Thymus (tissue), 11 donors: ENCODE measurements around the gene NHERF1. TPM values are rescaled to one million over a fixed set of nuclear protein-coding genes. Genes with fewer than 3 reads are reported as not detected.
A peak's percentile ranks its signal among the peaks of the same experiment; 100 is the strongest.

ENCODE experiments used
- DNase-seq, 9 donors: peaks; one replicate each; pipeline ENCODE4 v3.0.0-alpha.2; 2013; ENCODE audit warnings: low spot score in 9 of 9, low read depth in 6 of 9, missing footprints in 1 of 9
- H3K27ac ChIP-seq, 2 donors: one replicate each; pipeline ENCODE4 v1.5.1; 2013; ENCODE audit warnings: control low read depth in 1 of 2, low read depth in 1 of 2, low read length in 1 of 2, mild to moderate bottlenecking in 1 of 2, moderate library complexity in 1 of 2
- H3K27me3 ChIP-seq, 2 donors: one replicate each; pipeline ENCODE4 v1.5.1; 2013; ENCODE audit warnings: low read length in 1 of 2; ENCODE audit not compliant: control insufficient read depth in 2 of 2, insufficient read depth in 1 of 2
- H3K36me3 ChIP-seq, 2 donors: one replicate each; pipeline ENCODE4 v1.5.1; 2013; ENCODE audit warnings: low read length in 1 of 2, mild to moderate bottlenecking in 1 of 2, moderate library complexity in 1 of 2; ENCODE audit not compliant: control insufficient read depth in 2 of 2, insufficient read depth in 2 of 2
- H3K4me1 ChIP-seq, 2 donors: one replicate each; pipeline ENCODE4 v1.5.1; 2013; ENCODE audit warnings: low read length in 2 of 2; ENCODE audit not compliant: control insufficient read depth in 2 of 2, insufficient read depth in 2 of 2
- H3K4me3 ChIP-seq, 2 donors: one replicate each; pipeline ENCODE4 v1.5.1; 2013; ENCODE audit warnings: low read length in 2 of 2, control low read depth in 1 of 2, mild to moderate bottlenecking in 1 of 2
- H3K9me3 ChIP-seq, 2 donors: one replicate each; pipeline ENCODE4 v1.5.1; 2013; ENCODE audit warnings: low read length in 1 of 2, mild to moderate bottlenecking in 1 of 2; ENCODE audit not compliant: control insufficient read depth in 2 of 2, insufficient read depth in 1 of 2
- WGBS: extraction: QIAGEN DNeasy Blood & Tissue Kit; methylation state at CpG from one replicate; pipeline ENCODE4 v1.1.7; 2013; 5-methylcytosine and 5-hydroxymethylcytosine counted together
- polyA plus RNA-seq: library from polyadenylated mRNA; stranded (reverse); fragments of 200-250 nt; gene quantifications from one replicate; pipeline ENCODE4 v1.2.3, GENCODE V29; 2013
- total RNA-seq: library from RNA; stranded (reverse); fragments of 120-200 nt; gene quantifications from one replicate; pipeline ENCODE4 v1.2.4, GENCODE V29; 2013
- donor health status: healthy.

Gene NHERF1
- total and polyA plus RNA-seq, 2 donors = 49.5 to 56.6 TPM

DNA sequence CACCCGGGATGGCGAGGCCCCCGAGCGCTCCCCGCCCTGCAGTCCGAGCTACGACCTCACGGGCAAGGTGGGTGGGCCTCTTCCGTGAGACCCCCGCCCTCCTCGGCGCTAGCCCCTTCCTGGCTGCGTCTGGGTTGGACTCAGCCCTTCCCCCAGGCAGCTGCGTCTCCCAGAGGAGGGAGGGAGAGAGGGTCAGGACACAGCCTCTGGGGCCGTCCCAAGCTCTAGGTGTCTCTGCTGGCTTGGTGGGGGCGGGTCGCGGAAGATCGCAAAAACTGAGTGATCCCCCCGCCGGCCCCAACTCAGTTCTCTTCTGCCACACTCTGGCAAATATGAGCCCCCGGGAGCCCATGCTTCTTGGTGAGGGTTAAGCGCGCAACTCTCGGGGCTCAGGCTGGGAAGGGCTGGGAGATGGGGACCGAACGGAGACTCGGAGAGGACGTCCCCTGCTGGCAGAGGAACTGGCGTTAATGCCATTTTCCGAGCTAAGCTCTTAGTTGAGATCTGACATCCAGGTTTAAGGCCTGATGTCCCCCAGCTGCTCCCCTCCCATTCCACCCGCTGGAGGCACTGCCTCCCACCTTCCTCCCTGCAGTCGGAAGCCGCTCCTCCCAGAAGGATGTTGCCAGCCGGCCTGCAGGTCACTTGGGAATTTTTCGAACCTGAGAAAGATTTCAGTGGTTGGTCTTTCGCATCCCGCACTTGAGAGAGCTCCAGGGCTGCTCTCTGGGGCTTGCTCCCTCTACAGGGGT, 11.0 kb upstream of the NHERF1 start:
- peak overlapping the region; percentile 93 to 96 for H3K27ac ChIP-seq
- H3K36me3 ChIP-seq = peaks cover 0 to 3% of the 10 kb centered on the region in 2 donors
- H3K4me1 ChIP-seq = peaks cover 28 to 65% of the 10 kb centered on the region in 2 donors
- peaks cover 0 to 3% of the 10 kb centered on the region in 2 donors for H3K9me3 ChIP-seq
- peaks cover 0 to 17% of the 10 kb centered on the region in 2 donors for H3K27me3 ChIP-seq
- peak overlapping the region; percentile 71 to 81 for H3K4me3 ChIP-seq
- DNase-seq = peak in 3 of 9 donors; percentile 43 to 77 (median 58)
- under 1% methylated on average over 38 of the region's 38 CpGs for WGBS

DNA sequence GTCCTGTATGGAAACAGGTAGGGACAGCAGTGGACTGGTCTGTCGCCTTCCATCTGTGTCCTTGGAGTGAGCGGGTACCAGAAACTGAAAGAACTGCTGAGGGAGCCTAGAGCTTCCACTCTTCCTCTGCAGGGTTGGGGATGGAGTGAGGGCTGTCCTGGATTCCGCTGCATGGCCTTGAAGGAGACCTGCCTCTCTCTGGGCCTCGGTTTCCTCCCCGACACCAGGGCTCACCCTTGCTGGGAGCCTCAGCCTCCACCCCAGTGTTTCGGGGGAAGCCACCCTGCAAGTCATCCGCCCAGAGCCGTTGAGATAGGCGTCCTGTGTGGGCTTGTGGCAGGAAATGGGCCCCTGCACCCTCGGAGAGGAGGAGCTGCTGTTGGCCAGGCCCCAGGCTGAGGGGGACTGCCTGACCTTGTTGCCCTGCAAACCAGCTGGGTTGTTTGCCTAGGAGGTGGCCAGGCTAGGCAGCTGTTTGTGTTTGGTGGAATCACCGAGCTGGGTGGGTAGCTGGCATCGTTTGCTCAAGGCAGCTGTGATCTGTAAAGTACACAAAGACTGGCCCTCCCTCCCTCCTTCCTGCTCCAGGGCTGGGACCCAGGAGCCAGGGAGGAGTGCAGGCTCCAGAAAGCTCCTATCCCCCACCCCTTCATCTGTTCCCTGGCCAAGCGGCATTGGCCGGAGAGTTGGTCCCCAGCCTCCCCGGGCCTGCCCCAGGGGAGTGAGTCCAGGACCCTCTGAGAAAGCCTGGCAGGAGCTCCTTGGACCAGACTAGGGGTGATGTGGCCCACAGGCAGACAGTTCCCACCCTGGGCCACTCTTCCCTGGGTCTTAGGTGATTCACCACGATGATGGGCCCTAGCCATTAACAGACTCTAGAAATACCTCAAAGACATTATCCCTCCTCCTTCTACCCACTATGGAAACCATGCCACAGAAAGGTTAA, 10.1 kb upstream of the NHERF1 start:
- Histone ChIP-seq H3K27ac (peak overlapping the region; percentile 93 to 96), H3K27me3 (peaks cover 0 to 17% of the 10 kb centered on the region in 2 donors), H3K4me3 (peak overlapping the region; percentile 71 to 81), H3K36me3 (peaks cover 0 to 5% of the 10 kb centered on the region in 2 donors), H3K4me1 (peaks cover 35 to 74% of the 10 kb centered on the region in 2 donors), H3K9me3 (peaks cover 0 to 3% of the 10 kb centered on the region in 2 donors)
- WGBS = 8% methylated on average over 16 of the region's 16 CpGs
- peak in 6 of 9 donors; percentile 50 to 90 (median 72) for DNase-seq

DNA sequence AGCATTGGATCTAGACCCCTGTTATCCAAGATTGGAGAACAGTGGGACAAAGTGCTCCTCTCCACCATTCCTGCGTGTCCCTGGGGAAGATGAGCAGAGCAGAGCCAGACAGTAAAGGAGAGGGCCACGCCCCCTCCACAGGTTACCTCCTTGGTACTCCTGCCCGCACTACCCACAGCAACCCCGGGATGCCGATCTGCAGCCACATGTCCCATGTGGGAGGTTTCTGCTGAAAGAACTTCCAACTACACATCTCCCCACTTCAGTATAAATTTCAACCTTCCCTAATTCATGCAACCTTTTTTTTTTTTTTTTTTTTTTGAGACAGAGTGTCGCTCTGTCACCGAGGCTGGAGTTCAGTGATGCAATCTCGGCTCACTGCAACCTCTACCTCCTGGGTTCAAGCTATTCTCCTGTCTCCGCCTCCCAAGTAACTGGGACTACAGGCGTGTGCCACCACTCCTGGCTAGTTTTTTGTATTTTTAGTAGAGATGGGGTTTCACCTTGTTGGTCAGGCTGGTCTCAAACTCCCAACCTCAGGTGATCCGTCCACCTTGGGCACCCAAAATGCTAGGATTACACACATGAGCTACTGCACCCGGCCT, 9.1 kb upstream of the NHERF1 start:
- Histone ChIP-seq H3K27ac (peak overlapping the region; percentile 66 to 96), H3K4me1 (peaks cover 42 to 84% of the 10 kb centered on the region in 2 donors), H3K4me3 (no peak overlapping the region), H3K27me3 (peaks cover 0 to 17% of the 10 kb centered on the region in 2 donors), H3K36me3 (peaks cover 0 to 5% of the 10 kb centered on the region in 2 donors), H3K9me3 (no peaks in the 10 kb centered on the region)
- WGBS = 65% methylated on average over 12 of the region's 12 CpGs
- DNase-seq = no peak

DNA sequence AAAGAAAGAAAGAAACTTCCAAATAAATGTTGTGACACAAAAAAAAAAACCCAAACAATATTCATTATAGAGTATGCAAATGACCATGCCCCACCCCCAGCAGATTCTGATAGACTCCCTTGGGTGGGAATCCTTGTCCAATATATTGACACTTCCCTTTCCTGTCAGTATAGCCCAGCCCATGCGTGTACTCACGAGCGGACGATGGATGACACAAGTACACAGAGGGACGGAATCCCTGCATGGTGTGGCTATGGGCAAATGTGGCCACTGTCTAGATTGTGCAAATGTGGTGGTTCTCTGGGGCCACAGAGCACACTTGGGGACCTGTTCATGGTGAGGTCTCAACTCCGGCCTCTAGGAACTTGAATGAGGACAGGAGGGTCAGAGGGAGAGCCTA, 8.3 kb upstream of the NHERF1 start:
- Histone ChIP-seq H3K27me3 (peaks cover 0 to 17% of the 10 kb centered on the region in 2 donors), H3K36me3 (peaks cover 0 to 8% of the 10 kb centered on the region in 2 donors), H3K4me1 (peaks cover 46 to 92% of the 10 kb centered on the region in 2 donors), H3K27ac (peak overlapping the region in 1 of 2 donors; percentile 98), H3K9me3 (no peaks in the 10 kb centered on the region), H3K4me3 (no peak overlapping the region)
- DNase-seq = no peak
- 92% methylated on average over 6 of the region's 6 CpGs for WGBS

DNA sequence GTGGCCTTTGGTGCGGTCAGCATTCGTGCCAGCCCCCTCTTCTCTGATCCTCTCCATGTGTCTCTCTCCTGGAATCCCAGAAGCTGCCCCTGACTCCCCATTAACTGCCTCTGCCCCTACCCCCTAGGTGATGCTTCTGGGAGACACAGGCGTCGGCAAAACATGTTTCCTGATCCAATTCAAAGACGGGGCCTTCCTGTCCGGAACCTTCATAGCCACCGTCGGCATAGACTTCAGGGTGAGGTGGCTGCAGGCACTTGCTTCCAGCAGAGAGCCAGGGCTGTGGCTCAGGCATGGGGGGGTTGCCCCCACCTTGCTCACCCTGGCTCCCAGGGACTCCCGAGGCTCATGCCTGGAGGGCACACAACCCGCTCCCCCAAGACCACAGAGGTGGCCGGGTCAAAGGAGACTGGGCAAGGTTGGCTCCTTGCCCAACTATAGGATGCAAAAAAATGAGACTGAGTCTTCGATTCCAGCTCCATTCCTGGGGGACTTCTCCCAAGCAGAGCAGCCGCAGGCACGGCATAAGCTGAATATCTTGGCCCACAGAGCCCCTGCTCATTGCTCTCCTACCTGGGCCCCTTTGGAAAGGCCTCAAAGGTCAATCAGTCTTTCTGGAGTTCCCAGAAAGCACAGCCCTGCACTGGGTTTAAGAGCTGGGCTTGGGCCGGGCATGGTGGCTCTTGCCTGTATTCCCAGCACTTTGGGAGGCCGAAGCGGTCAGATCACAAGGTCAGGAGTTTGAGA, 7.6 kb upstream of the NHERF1 start:
- Histone ChIP-seq H3K9me3 (no peaks in the 10 kb centered on the region), H3K36me3 (peaks cover 0 to 12% of the 10 kb centered on the region in 2 donors), H3K4me1 (peaks cover 46 to 92% of the 10 kb centered on the region in 2 donors), H3K27ac (peak overlapping the region; percentile 19 to 98), H3K4me3 (no peak overlapping the region), H3K27me3 (peaks cover 0 to 14% of the 10 kb centered on the region in 2 donors)
- 92% methylated on average over 17 of the region's 17 CpGs for WGBS
- DNase-seq = no peak

DNA sequence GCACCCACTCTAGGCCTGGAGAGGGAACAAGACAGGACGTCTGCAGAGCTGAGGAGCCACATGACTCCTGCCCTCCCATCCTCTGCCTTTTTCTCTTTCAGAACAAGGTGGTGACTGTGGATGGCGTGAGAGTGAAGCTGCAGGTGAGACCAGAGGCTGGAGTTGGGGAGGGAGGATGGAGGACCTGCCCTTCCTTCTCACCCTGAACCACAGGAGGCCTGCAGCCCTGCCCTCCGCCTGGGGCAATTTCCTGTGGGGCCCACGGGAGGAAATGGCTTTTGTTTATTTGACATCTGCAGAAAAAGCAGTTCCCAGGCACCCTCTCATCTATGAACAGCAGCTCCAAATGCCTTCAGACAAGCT, 6.3 kb upstream of the NHERF1 start:
- Histone ChIP-seq H3K27ac (peak overlapping the region; percentile 98 to 99), H3K36me3 (peaks cover 0 to 12% of the 10 kb centered on the region in 2 donors), H3K4me3 (peak overlapping the region; percentile 20 to 23), H3K4me1 (peaks cover 47 to 88% of the 10 kb centered on the region in 2 donors), H3K27me3 (peaks cover 0 to 8% of the 10 kb centered on the region in 2 donors), H3K9me3 (no peaks in the 10 kb centered on the region)
- peak in 4 of 9 donors; percentile 49 to 87 (median 66) for DNase-seq
- 4% methylated on average over 4 of the region's 4 CpGs for WGBS

DNA sequence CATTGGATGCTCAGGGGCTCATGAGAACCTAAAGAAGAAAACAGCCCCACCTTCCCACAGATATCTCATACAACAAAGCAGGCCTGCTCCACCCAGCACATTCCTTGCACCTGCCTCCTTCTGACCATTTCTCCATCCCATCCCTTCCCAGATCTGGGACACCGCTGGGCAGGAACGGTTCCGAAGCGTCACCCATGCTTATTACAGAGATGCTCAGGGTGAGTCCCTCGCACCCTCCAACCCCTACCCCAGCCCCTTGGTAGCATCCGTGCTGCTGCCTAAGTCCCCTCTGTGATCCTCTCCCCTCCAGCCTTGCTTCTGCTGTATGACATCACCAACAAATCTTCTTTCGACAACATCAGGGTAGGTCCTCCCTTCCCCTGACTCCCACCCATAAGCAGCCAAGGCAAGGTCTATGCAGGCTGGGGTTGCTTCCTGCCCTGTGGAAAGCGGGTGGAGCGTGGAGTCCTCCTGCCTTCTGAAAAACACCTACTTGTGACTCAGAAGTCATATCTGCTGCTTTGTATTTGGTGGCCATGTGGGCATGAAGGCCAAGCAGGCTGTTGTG, 5.4 kb upstream of the NHERF1 start:
- WGBS = 88% methylated on average over 9 of the region's 9 CpGs
- no peak overlapping the region for H3K4me3 ChIP-seq
- H3K9me3 ChIP-seq = no peaks in the 10 kb centered on the region
- H3K4me1 ChIP-seq = peaks cover 53 to 88% of the 10 kb centered on the region in 2 donors
- DNase-seq = no peak
- peaks cover 0 to 5% of the 10 kb centered on the region in 2 donors for H3K27me3 ChIP-seq
- H3K27ac ChIP-seq = peak overlapping the region; percentile 67 to 91
- peaks cover 0 to 12% of the 10 kb centered on the region in 2 donors for H3K36me3 ChIP-seq

DNA sequence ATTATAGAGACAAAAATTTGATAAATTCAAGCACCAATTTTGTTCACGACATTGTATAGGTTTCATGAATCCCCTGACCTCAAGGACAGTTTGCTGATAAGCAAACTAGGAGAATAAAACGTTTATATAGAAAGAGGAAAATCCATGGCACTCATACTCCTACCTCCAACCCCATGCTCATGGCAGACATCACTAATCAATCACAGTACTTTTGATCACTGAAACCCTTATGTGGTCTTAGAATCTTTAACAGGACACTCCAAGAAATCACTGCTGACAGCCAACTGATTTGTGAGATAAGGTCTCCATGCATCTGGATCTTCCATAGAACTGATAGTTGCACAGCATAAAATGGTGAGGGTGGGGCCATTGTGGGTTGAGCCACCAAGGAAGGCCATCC, 4.7 kb upstream of the NHERF1 start:
- Histone ChIP-seq H3K27ac (peak overlapping the region in 1 of 2 donors; percentile 91), H3K9me3 (no peaks in the 10 kb centered on the region), H3K36me3 (peaks cover 0 to 12% of the 10 kb centered on the region in 2 donors), H3K4me3 (no peak overlapping the region), H3K4me1 (peaks cover 48 to 81% of the 10 kb centered on the region in 2 donors), H3K27me3 (no peaks in the 10 kb centered on the region)
- no peak for DNase-seq
- 93% methylated on average over 2 of the region's 2 CpGs for WGBS
